HEK293 (cell line): ENCODE data around the gene CIRBP.
"Not testable (repeated sequence)": the region's sequence is repeated elsewhere in the genome, so short reads cannot be mapped to it uniquely, and the experiment has no call there.

Experiments
- CTCF ChIA-PET: fragments of 350-600 bp; formaldehyde crosslinking; extraction: SDS; loops from one replicate; lab custom pipeline; 2021; ENCODE audit warnings: antibody characterized with exemption; lab: Yijun Ruan, JAX
- POLR2A ChIA-PET: fragments of 300-600 bp; formaldehyde crosslinking; extraction: SDS; loops from one replicate; lab custom pipeline; 2020; ENCODE audit warnings: antibody characterized with exemption, inconsistent platforms; lab: Yijun Ruan, JAX
- H3K27ac ChIP-seq: fragments of 200-500 bp; sonication (Bioruptor generic); 2 replicates; pipeline ENCODE4 v1.5.1; 2014; ENCODE audit warnings: low read depth, low read length, control low read depth, inconsistent platforms; ENCODE audit errors: extremely low read depth
- H3K36me3 ChIP-seq, 2 experiments: fragments of 200-500 bp in 1 of 2; sonication (Bioruptor generic) in 1 of 2; 1 replicate in 1 of 2; 2 replicates in 1 of 2; pipeline ENCODE4 v1.5.1; 2014 to 2017; ENCODE audit warnings: inconsistent platforms in 2 of 2, low read length in 2 of 2; ENCODE audit not compliant: control insufficient read depth in 2 of 2, insufficient read depth in 1 of 2
- H3K4me1 ChIP-seq: fragments of 200-500 bp; sonication (Bioruptor generic); 2 replicates; pipeline ENCODE4 v1.5.1; 2014; ENCODE audit warnings: mild to moderate bottlenecking, low read length, inconsistent platforms; ENCODE audit not compliant: control insufficient read depth, insufficient read depth
- H3K4me3 ChIP-seq: 2 replicates; pipeline ENCODE4 v1.5.1; 2011; ENCODE audit warnings: low read depth, mild to moderate bottlenecking, control low read depth, low read length, moderate library complexity
- H3K9me3 ChIP-seq: fragments of 200-500 bp; sonication (Bioruptor generic); 2 replicates; pipeline ENCODE4 v1.5.1; 2014; ENCODE audit warnings: low read depth, low read length, inconsistent platforms; ENCODE audit not compliant: control insufficient read depth, insufficient read depth
- EGR2 ChIP-seq: fragments of 450-650 bp; formaldehyde crosslinking; IDR thresholded peaks from 2 replicates; pipeline ENCODE4 v1.5.1; 2016; ENCODE audit warnings: low read depth, missing biosample characterization, missing genetic modification characterization
- GLI2 ChIP-seq: fragments of 450-650 bp; formaldehyde crosslinking; IDR thresholded peaks from 2 replicates; pipeline ENCODE4; 2017; ENCODE audit warnings: missing biosample characterization, missing genetic modification characterization, low read depth, borderline replicate concordance
- GLIS1 ChIP-seq: fragments of 450-650 bp; formaldehyde crosslinking; IDR thresholded peaks from 2 replicates; pipeline ENCODE4 v1.5.1; 2016; ENCODE audit warnings: missing biosample characterization, missing genetic modification characterization
- IKZF3 ChIP-seq: fragments of 450-650 bp; IDR thresholded peaks from 2 replicates; pipeline ENCODE4 v1.5.0; 2018; ENCODE audit warnings: missing biosample characterization, mild to moderate bottlenecking, missing genetic modification characterization, moderate library complexity
- KLF1 ChIP-seq: fragments of 450-650 bp; formaldehyde crosslinking; IDR thresholded peaks from 2 replicates; pipeline ENCODE4 v1.5.1; 2016; ENCODE audit warnings: missing biosample characterization, missing genetic modification characterization
- PRDM1 ChIP-seq: fragments of 450-650 bp; formaldehyde crosslinking; IDR thresholded peaks from 2 replicates; pipeline ENCODE4; 2016; ENCODE audit warnings: missing biosample characterization, missing genetic modification characterization
- ZBTB6 ChIP-seq: fragments of 450-650 bp; formaldehyde crosslinking; IDR thresholded peaks from 2 replicates; pipeline ENCODE4 v1.5.1; 2017; ENCODE audit warnings: missing biosample characterization, missing genetic modification characterization
- ZFHX2 ChIP-seq: fragments of 450-650 bp; formaldehyde crosslinking; conservative IDR thresholded peaks from 2 replicates; pipeline ENCODE4 v1.5.1; 2016; ENCODE audit warnings: missing biosample characterization, missing genetic modification characterization
- ZNF121 ChIP-seq: fragments of 450-650 bp; formaldehyde crosslinking; IDR thresholded peaks from 2 replicates; pipeline ENCODE4 v1.5.1; 2016; ENCODE audit warnings: missing biosample characterization, missing genetic modification characterization
- ZNF146 ChIP-seq: fragments of 450-650 bp; formaldehyde crosslinking; IDR thresholded peaks from 2 replicates; pipeline ENCODE4 v1.5.1; 2016; ENCODE audit warnings: missing biosample characterization, missing genetic modification characterization
- ZNF24 ChIP-seq: fragments of 450-650 bp; formaldehyde crosslinking; IDR thresholded peaks from 2 replicates; pipeline ENCODE4 v1.5.1; 2016; ENCODE audit warnings: missing biosample characterization, missing genetic modification characterization
- ZNF302 ChIP-seq: fragments of 450-650 bp; formaldehyde crosslinking; IDR thresholded peaks from 2 replicates; pipeline ENCODE4 v1.5.1; 2016; ENCODE audit warnings: missing biosample characterization, missing genetic modification characterization, low read depth
- ZNF311 ChIP-seq: fragments of 450-650 bp; formaldehyde crosslinking; IDR thresholded peaks from 2 replicates; pipeline ENCODE4 v1.5.1; 2017; ENCODE audit warnings: missing biosample characterization, missing genetic modification characterization, borderline replicate concordance
- ZNF433 ChIP-seq: fragments of 450-650 bp; formaldehyde crosslinking; IDR thresholded peaks from 2 replicates; pipeline ENCODE4 v1.5.1; 2016; ENCODE audit warnings: missing biosample characterization, missing genetic modification characterization, low read depth
- ZNF549 ChIP-seq: fragments of 450-650 bp; IDR thresholded peaks from 2 replicates; pipeline ENCODE4 v1.5.1; 2018; ENCODE audit warnings: missing biosample characterization, missing genetic modification characterization, mild to moderate bottlenecking, inconsistent platforms, moderate library complexity
- ZNF600 ChIP-seq: fragments of 450-650 bp; formaldehyde crosslinking; IDR thresholded peaks from 2 replicates; pipeline ENCODE4 v1.5.1; 2016; ENCODE audit warnings: missing biosample characterization, missing genetic modification characterization
- ZNF626 ChIP-seq: fragments of 450-650 bp; sonication (Bioruptor Pico); formaldehyde crosslinking; IDR thresholded peaks from 2 replicates; pipeline ENCODE4 v1.5.1; 2018; ENCODE audit warnings: missing biosample characterization, missing genetic modification characterization, inconsistent platforms
- ZNF660 ChIP-seq: fragments of 450-650 bp; IDR thresholded peaks from 2 replicates; pipeline ENCODE4 v1.5.1; 2018; ENCODE audit warnings: missing biosample characterization, mild to moderate bottlenecking, missing genetic modification characterization
- ZNF704 ChIP-seq: fragments of 450-650 bp; formaldehyde crosslinking; IDR thresholded peaks from 2 replicates; pipeline ENCODE4 v1.5.1; 2016; ENCODE audit warnings: missing biosample characterization, missing genetic modification characterization
- ZNF707 ChIP-seq: fragments of 450-650 bp; formaldehyde crosslinking; IDR thresholded peaks from 2 replicates; pipeline ENCODE4 v1.5.1; 2016; ENCODE audit warnings: missing biosample characterization, missing genetic modification characterization
- TF ChIP-seq, protein P1 (sequence below): fragments of 450-650 bp; formaldehyde crosslinking; IDR thresholded peaks from 2 replicates; pipeline ENCODE4 v1.5.1; 2016; ENCODE audit warnings: missing biosample characterization, missing genetic modification characterization

CIRBP gene

GRCh38 chr19:1305354-1305753 is 36.2 kb downstream of the CIRBP start:
- H3K4me1 ChIP-seq, H3K36me3 ChIP-seq, H3K4me3 ChIP-seq, H3K27ac ChIP-seq, H3K9me3 ChIP-seq: not testable (repeated sequence)
- POLR2A ChIA-PET = interaction anchor here (0.7 kb wide), 2 partner anchors 15 to 30 kb away, joined by 3 to 4 read pairs; no protein-coding TSS in a partner anchor
- CTCF ChIA-PET = interaction anchor here (0.7 kb wide), 1 partner anchor 20 kb away, joined by 6 read pairs; the partner anchor contains the start of gene EFNA2
- TF ChIP-seq ZNF600 (peak; percentile 81), GLIS1 (peak; percentile 27; the same call in 1 of the 2 replicates), ZBTB6 (peak; percentile 84)

DNA sequence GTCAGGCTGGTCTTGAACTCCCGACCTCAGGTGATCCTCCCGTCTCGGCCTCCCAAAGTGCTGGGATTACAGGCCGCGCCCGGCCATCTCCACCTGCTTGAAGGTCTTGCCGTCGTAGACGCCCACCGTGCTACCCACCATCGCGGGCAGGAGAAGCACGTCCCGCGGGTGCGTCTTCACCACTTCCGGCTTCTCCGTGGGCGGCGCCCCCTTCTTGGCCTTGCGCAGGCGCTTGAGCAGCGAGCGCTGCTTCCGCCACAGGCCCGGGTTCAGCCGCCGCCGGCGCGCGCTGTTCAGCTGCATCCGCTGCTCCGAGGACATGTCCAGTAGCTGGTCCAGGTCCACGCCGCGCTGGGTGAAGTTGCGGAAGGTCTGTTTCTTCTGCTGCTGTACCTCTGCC is 38.2 kb downstream of the CIRBP start:
- no peaks in the 10 kb centered on the region for H3K36me3 ChIP-seq
- no peak for TF ChIP-seq ZNF433 (tag by site-specific recombination)
- TF ChIP-seq, protein P1, sequence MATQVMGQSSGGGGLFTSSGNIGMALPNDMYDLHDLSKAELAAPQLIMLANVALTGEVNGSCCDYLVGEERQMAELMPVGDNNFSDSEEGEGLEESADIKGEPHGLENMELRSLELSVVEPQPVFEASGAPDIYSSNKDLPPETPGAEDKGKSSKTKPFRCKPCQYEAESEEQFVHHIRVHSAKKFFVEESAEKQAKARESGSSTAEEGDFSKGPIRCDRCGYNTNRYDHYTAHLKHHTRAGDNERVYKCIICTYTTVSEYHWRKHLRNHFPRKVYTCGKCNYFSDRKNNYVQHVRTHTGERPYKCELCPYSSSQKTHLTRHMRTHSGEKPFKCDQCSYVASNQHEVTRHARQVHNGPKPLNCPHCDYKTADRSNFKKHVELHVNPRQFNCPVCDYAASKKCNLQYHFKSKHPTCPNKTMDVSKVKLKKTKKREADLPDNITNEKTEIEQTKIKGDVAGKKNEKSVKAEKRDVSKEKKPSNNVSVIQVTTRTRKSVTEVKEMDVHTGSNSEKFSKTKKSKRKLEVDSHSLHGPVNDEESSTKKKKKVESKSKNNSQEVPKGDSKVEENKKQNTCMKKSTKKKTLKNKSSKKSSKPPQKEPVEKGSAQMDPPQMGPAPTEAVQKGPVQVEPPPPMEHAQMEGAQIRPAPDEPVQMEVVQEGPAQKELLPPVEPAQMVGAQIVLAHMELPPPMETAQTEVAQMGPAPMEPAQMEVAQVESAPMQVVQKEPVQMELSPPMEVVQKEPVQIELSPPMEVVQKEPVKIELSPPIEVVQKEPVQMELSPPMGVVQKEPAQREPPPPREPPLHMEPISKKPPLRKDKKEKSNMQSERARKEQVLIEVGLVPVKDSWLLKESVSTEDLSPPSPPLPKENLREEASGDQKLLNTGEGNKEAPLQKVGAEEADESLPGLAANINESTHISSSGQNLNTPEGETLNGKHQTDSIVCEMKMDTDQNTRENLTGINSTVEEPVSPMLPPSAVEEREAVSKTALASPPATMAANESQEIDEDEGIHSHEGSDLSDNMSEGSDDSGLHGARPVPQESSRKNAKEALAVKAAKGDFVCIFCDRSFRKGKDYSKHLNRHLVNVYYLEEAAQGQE (tag by site-specific recombination) = no peak
- TF ChIP-seq ZNF302 = no peak
- TF ChIP-seq PRDM1 (tag by site-specific recombination) = no peak
- H3K27ac ChIP-seq = no peak overlapping the region
- H3K9me3 ChIP-seq = no peaks in the 10 kb centered on the region
- H3K4me1 ChIP-seq = no peaks in the 10 kb centered on the region
- ChIA-PET CTCF (interaction anchor here (0.6 kb wide), 1 partner anchor 113 kb away, joined by 5 read pairs; no protein-coding TSS in a partner anchor), POLR2A (interaction anchor here (0.6 kb wide), 1 partner anchor 38 kb away, joined by 3 read pairs; no protein-coding TSS in a partner anchor)
- no peak overlapping the region for H3K4me3 ChIP-seq

GRCh38 chr19:1307755-1308303 is 38.7 kb downstream of the CIRBP start:
- no peaks in the 10 kb centered on the region for H3K9me3 ChIP-seq
- no peaks in the 10 kb centered on the region for H3K36me3 ChIP-seq
- no peak overlapping the region for H3K4me3 ChIP-seq
- POLR2A ChIA-PET = interaction anchor here (1.8 kb wide), 1 partner anchor 39 kb away, joined by 6 read pairs; the partner anchor contains the start of gene CIRBP
- CTCF ChIA-PET = interaction anchor here (0.6 kb wide), 1 partner anchor 114 kb away, joined by 5 read pairs; no protein-coding TSS in a partner anchor
- H3K4me1 ChIP-seq = no peaks in the 10 kb centered on the region
- no peak overlapping the region for H3K27ac ChIP-seq
- TF ChIP-seq ZNF121 (tag by site-specific recombination) (peak; percentile 69; the same call in 1 of the 2 replicates), ZNF146 (no peak), GLI2 (tag by site-specific recombination) (no peak), ZNF704 (no peak)

DNA sequence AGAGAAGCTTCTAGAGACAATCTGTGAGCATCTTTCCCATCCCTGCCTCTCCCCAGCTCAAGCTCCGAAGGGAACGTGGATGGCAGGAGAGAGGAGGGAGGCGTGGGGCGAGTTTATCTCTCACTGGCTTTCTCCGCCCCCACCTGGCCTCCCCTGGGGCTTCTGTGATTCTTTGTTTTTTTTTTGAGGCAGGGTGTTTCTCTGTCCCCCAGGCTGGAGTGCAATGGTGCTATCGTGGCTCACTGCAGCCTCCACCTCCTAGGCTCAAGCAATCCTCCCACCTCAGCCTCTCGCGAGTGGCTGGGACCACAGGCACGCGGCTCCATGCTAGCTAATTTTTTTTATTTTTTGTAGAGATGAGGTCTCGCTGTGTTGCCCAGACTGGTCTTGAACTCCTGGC is 39.6 kb downstream of the CIRBP start:
- H3K9me3 ChIP-seq = no peaks in the 10 kb centered on the region
- ChIA-PET POLR2A (interaction anchor here (0.6 to 1.8 kb wide), 2 partner anchors 40 to 147 kb away, joined by 3 to 6 read pairs; partner anchors contain the start of gene CIRBP), CTCF (no interaction called here)
- no peak overlapping the region for H3K27ac ChIP-seq
- H3K36me3 ChIP-seq = no peaks in the 10 kb centered on the region
- H3K4me3 ChIP-seq = no peak overlapping the region
- no peaks in the 10 kb centered on the region for H3K4me1 ChIP-seq
- 0 out of 2 replicates have a peak, but pooled peaks have one; percentile 19 for TF ChIP-seq IKZF3 (tag by site-specific recombination)
- TF ChIP-seq ZNF549 = no peak
- no peak for TF ChIP-seq ZNF311 (tag by site-specific recombination)
- TF ChIP-seq ZBTB6 = peak; percentile 54; the same call in 1 of the 2 replicates
- TF ChIP-seq ZNF626 (tag by site-specific recombination) = no peak
- no peak for TF ChIP-seq PRDM1 (tag by site-specific recombination)
- TF ChIP-seq EGR2 (tag by site-specific recombination) = peak; percentile 80
- TF ChIP-seq ZNF660 (tag by site-specific recombination) = no peak
- TF ChIP-seq KLF1 (tag by site-specific recombination) = 0 out of 2 replicates have a peak, but pooled peaks have one; percentile 17
- 0 out of 2 replicates have a peak, but pooled peaks have one; percentile 14 for TF ChIP-seq ZNF24 (tag by site-specific recombination)
- TF ChIP-seq ZFHX2 (tag by site-specific recombination) = peak; percentile 57
- no peak for TF ChIP-seq ZNF707 (tag by site-specific recombination)
